Activated T-cell treated with anti-CD3 and anti-CD28 coated beads, Interleukin-2, amount 50 U/mL, for 4 hours (primary cell): Measurements from ENCODE around the gene PAMR1. TPM values are rescaled to one million over a fixed set of nuclear protein-coding genes. Genes with fewer than 3 reads are reported as not detected.
A peak's percentile ranks its signal among the peaks of the same experiment; 100 is the strongest.

ENCODE experiments used
- ATAC-seq, 2 donors: fragments of 200-7000 bp; cut with Tn5 transposase; one replicate each; pipeline ENCODE4 v1.10.0; 2021
- DNase-seq: peaks from one replicate; pipeline ENCODE4 v3.0.0-alpha.2; 2020
- H3K27me3 Mint-ChIP-seq: one replicate; pipeline ENCODE4 v1.8.0; 2021; ENCODE audit warnings: low read depth, mixed read lengths
- H3K36me3 Mint-ChIP-seq: one replicate; pipeline ENCODE4 v1.8.0; 2022; ENCODE audit warnings: mixed read lengths; ENCODE audit not compliant: insufficient read depth
- H3K4me1 Mint-ChIP-seq: one replicate; pipeline ENCODE4 v1.8.0; 2021; ENCODE audit warnings: low read depth, mixed read lengths
- H3K4me3 Mint-ChIP-seq: one replicate; pipeline ENCODE4 v1.8.0; 2021; ENCODE audit warnings: mild to moderate bottlenecking, moderate library complexity, mixed read lengths
- H3K9me3 Mint-ChIP-seq: one replicate; pipeline ENCODE4 v1.8.0; 2021; ENCODE audit warnings: mixed read lengths
- total RNA-seq, 3 donors: library from RNA; stranded (reverse); gene quantifications; one replicate each; pipeline ENCODE4 v1.2.1, GENCODE V29; 2021

The PAMR1 gene
- total RNA-seq, 3 donors from 2014 or later: not detected

DNA sequence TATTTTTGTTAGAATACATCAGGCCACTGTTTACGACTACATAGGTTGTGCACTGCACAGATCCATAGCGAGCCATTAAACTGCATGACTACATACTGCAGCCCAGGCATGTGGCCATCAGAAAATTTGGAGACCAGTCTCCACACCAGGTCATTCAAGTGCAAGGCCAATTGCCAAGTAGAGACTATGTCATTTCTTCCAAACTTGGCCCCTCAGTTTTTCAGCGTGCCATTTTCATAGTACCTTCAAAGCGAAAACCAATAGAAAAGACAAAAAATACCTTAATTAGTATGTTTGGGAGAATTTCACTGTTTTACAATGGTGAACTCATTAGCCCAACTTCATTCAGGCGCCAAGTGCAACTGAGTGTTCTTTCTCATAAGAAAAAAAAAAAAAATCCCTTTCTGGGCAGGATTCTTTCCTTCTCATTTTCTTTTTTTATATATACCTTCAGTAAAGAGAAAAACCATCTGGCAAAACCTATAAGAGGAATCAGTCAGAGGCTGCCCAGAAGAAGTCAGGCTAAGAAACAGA is 30.4 kb downstream of the PAMR1 start:
- no peak overlapping the region for H3K4me3 Mint-ChIP-seq
- no peaks in the 10 kb centered on the region for H3K36me3 Mint-ChIP-seq
- no peaks in the 10 kb centered on the region for H3K4me1 Mint-ChIP-seq
- DNase-seq (no peak), ATAC-seq (no peak)
- H3K27me3 Mint-ChIP-seq: peaks cover 13% of the 10 kb centered on the region
- H3K9me3 Mint-ChIP-seq: no peaks in the 10 kb centered on the region

GRCh38 chr11:35491231-35491871 is 34.1 kb downstream of the PAMR1 start:
- H3K27me3 Mint-ChIP-seq: peaks cover 16% of the 10 kb centered on the region
- H3K36me3 Mint-ChIP-seq: no peaks in the 10 kb centered on the region
- no peaks in the 10 kb centered on the region for H3K9me3 Mint-ChIP-seq
- no peak for DNase-seq
- no peak overlapping the region for H3K4me3 Mint-ChIP-seq
- H3K4me1 Mint-ChIP-seq: no peaks in the 10 kb centered on the region
- ATAC-seq: no peak

- Mint-ChIP-seq H3K36me3 (no peaks in the 10 kb centered on the region), H3K27me3 (peaks cover 28% of the 10 kb centered on the region), H3K4me1 (no peaks in the 10 kb centered on the region), H3K4me3 (no peak overlapping the region), H3K9me3 (peaks cover 5% of the 10 kb centered on the region)
- DNase-seq: no peak
- no peak for ATAC-seq
Observed at GRCh38 chr11:35488117-35488516, 37.3 kb downstream of the PAMR1 start.

- Mint-ChIP-seq H3K4me3 (no peak overlapping the region), H3K27me3 (peaks cover 30% of the 10 kb centered on the region), H3K4me1 (no peaks in the 10 kb centered on the region), H3K9me3 (peaks cover 10% of the 10 kb centered on the region), H3K36me3 (peaks cover 1% of the 10 kb centered on the region)
- DNase-seq (no peak), ATAC-seq (no peak)
Observed at GRCh38 chr11:35487532-35488078, 37.8 kb downstream of the PAMR1 start.

DNA sequence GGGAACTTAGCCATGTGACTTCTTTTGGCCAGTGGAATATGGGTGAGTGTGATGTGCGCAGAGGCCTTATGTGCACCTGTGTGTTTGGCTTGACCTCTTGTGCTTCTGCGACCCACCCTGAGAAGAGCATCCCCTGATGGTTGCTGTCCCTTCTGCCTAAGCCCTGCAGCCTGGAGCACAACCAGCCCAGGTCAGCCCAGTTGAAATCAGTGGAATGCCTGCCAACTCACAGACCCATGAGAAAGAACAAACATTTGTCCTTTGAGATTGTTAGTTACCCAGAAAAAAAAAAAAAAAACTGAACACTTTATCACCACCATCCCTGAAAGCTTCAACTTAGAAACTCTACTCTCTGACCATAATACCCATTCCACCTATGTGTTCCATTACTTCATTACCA is 38.5 kb downstream of the PAMR1 start:
- peaks cover 15% of the 10 kb centered on the region for H3K9me3 Mint-ChIP-seq
- no peaks in the 10 kb centered on the region for H3K4me1 Mint-ChIP-seq
- DNase-seq (no peak), ATAC-seq (no peak)
- peaks cover 37% of the 10 kb centered on the region for H3K27me3 Mint-ChIP-seq
- peaks cover 1% of the 10 kb centered on the region for H3K36me3 Mint-ChIP-seq
- no peak overlapping the region for H3K4me3 Mint-ChIP-seq

GRCh38 chr11:35486446-35486845 is 39.0 kb downstream of the PAMR1 start:
- DNase-seq (no peak), ATAC-seq (no peak)
- H3K4me1 Mint-ChIP-seq: no peaks in the 10 kb centered on the region
- H3K4me3 Mint-ChIP-seq: no peak overlapping the region
- peaks cover 37% of the 10 kb centered on the region for H3K27me3 Mint-ChIP-seq
- H3K9me3 Mint-ChIP-seq: peaks cover 15% of the 10 kb centered on the region
- H3K36me3 Mint-ChIP-seq: peaks cover 1% of the 10 kb centered on the region

DNA sequence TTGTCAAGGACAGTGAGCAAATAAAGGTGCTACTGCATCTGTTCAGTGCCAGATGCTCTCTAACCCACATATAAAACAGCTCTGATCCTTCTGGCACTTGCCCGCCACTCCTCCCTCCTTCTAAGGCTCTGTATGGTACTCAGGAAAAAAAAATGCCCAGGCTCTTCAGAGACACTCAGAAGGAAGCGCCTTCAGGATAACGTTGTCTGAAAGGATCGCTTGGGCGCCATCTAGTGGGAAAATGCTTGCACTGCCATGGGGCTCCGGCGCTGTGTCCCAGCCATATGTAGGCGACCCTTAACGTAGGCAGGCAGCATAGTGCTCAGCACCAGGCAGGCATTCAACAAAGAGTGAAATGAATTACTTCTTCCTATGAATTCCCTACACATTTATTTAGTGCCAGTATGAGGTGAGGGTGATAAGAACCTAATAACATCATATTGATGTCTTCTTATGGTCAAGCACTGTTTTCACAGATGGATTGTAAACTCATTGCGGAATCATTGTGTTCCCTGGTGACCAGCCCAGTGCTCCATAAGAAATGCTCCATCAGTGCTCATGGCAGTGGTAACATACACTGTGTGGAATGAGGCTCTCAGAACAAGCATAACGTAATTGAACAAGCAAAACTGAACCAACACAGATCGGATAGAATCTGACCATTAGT is 39.6 kb downstream of the PAMR1 start:
- peaks cover 38% of the 10 kb centered on the region for H3K27me3 Mint-ChIP-seq
- H3K36me3 Mint-ChIP-seq: peaks cover 1% of the 10 kb centered on the region
- H3K4me3 Mint-ChIP-seq: no peak overlapping the region
- H3K9me3 Mint-ChIP-seq: peaks cover 17% of the 10 kb centered on the region
- H3K4me1 Mint-ChIP-seq: no peaks in the 10 kb centered on the region
- DNase-seq (peak; percentile 71), ATAC-seq (peak; percentile 84 to 94)

- no peak for DNase-seq
- Mint-ChIP-seq H3K4me3 (no peak overlapping the region), H3K27me3 (peaks cover 45% of the 10 kb centered on the region)
Observed at GRCh38 chr11:35484435-35484834, 41.0 kb downstream of the PAMR1 start.

DNA sequence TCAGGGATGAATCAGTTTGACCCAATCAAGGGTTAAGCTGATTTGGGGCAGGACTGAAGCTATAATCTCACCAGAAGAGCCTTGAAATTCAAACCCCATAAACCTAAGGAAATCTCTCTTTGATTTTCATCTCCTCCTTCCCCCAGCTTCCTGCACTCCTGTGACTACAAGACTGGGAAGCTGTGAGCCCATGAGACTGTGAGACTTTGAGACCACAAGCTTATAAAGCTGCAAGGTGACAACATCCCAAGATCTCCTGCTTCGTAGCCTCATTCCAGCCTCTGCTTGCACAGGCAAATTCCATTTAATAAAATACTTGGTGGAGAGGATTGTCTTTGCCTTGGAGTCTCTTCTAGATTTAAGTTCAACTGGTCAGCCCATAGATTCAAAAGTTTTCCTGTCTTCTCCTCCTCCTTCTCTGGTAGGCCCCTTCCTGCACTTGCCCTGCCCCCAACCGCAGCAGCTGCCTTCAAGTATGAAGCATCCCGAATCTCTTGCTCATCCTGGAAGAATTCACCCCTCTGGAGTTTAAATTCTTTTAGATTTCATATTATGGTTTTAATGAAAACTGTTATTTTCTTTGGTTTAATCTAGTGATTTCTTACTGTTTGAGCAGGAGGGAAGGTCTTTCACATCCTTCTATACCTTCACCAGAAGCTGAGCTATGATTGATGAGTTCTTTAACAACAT is 42.1 kb downstream of the PAMR1 start:
- H3K4me3 Mint-ChIP-seq: no peak overlapping the region
- H3K4me1 Mint-ChIP-seq: no peaks in the 10 kb centered on the region
- peaks cover 18% of the 10 kb centered on the region for H3K9me3 Mint-ChIP-seq
- ATAC-seq (no peak), DNase-seq (no peak)
- H3K36me3 Mint-ChIP-seq: peaks cover 1% of the 10 kb centered on the region
- peaks cover 45% of the 10 kb centered on the region for H3K27me3 Mint-ChIP-seq

More at GRCh38 chr11:35484435-35484834, 41.0 kb downstream of the PAMR1 start:
- ATAC-seq: no peak
- Mint-ChIP-seq H3K36me3 (peaks cover 1% of the 10 kb centered on the region), H3K9me3 (peaks cover 18% of the 10 kb centered on the region), H3K4me1 (no peaks in the 10 kb centered on the region)

- Mint-ChIP-seq H3K4me1 (no peaks in the 10 kb centered on the region), H3K27me3 (peaks cover 31% of the 10 kb centered on the region), H3K36me3 (peaks cover 1% of the 10 kb centered on the region), H3K4me3 (no peak overlapping the region), H3K9me3 (peaks cover 22% of the 10 kb centered on the region)
- ATAC-seq (no peak), DNase-seq (no peak)
Observed at GRCh38 chr11:35479731-35480130, 45.7 kb downstream of the PAMR1 start.

- Mint-ChIP-seq H3K27me3 (peaks cover 26% of the 10 kb centered on the region), H3K4me3 (no peak overlapping the region), H3K9me3 (peaks cover 22% of the 10 kb centered on the region), H3K4me1 (no peaks in the 10 kb centered on the region), H3K36me3 (peaks cover 1% of the 10 kb centered on the region)
- no peak for ATAC-seq
- DNase-seq: no peak
Observed at GRCh38 chr11:35478471-35479091, 46.8 kb downstream of the PAMR1 start.

- Mint-ChIP-seq H3K27me3 (peaks cover 21% of the 10 kb centered on the region), H3K9me3 (peaks cover 15% of the 10 kb centered on the region), H3K4me3 (peak overlapping the region; percentile 15), H3K4me1 (no peaks in the 10 kb centered on the region), H3K36me3 (no peaks in the 10 kb centered on the region)
- ATAC-seq (no peak), DNase-seq (no peak)
Observed at GRCh38 chr11:35477901-35478300, 47.5 kb downstream of the PAMR1 start.

- peaks cover 4% of the 10 kb centered on the region for H3K9me3 Mint-ChIP-seq
Observed at GRCh38 chr11:35474688-35475087, 50.7 kb downstream of the PAMR1 start.

DNA sequence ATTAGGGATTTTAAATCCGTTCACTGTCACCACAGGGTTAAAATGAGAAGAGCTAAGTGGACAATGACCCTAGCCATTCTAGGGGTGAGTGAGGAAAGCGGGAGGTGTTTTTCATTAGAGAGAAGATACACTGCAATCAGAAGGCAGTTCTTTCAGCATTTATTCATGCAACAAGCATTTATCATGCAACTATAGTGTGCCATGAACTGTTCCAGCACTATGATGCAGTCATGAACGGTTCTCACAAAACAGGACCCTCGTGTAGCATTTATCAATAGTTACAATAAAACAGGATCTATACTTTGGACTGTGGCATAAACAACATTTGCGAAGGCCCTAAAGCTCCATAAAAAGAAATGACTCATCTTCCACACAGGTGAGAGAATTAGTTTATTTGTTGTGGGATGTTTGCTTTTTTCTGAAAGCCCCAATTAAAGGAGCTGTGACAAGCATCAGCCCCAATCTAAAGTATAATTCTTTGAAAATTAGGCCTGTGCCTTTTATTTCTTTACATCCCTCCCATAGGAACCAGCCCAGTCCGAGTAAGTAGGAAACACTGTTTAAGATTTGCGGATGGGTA is 51.5 kb downstream of the PAMR1 start:
- Mint-ChIP-seq H3K36me3 (no peaks in the 10 kb centered on the region), H3K9me3 (peaks cover 4% of the 10 kb centered on the region), H3K4me1 (no peaks in the 10 kb centered on the region), H3K27me3 (peaks cover 9% of the 10 kb centered on the region), H3K4me3 (no peak overlapping the region)
- ATAC-seq (no peak), DNase-seq (no peak)

More at GRCh38 chr11:35474688-35475087, 50.7 kb downstream of the PAMR1 start:
- DNase-seq: no peak
- Mint-ChIP-seq H3K27me3 (peaks cover 10% of the 10 kb centered on the region), H3K4me1 (no peaks in the 10 kb centered on the region), H3K36me3 (no peaks in the 10 kb centered on the region), H3K4me3 (no peak overlapping the region)
- no peak for ATAC-seq
